ENCODE measurements around the gene IRF4.
"Not testable (repeated sequence)": the region's sequence is repeated elsewhere in the genome, so short reads cannot be mapped to it uniquely, and the experiment has no call there.

The IRF4 gene

GRCh38 chr6:421211-421610 lies 29.7 kb downstream of the IRF4 start:
- in situ Hi-C loops (cut with HindIII; ENCODE audit: low sequenced_read_pairs): no loop called here
- no peak overlapping the region for H3K4me3 ChIP-seq (ENCODE audit: low read depth, low read length)
- no peak for TF ChIP-seq CTCF (IDR thresholded peaks at IDR 0.05; ENCODE audit: low read depth, low read length, missing control alignments)
- no peak for DNase-seq (ENCODE audit: low read depth)

- H3K4me3 ChIP-seq (ENCODE audit: low read depth, low read length): no peak overlapping the region
- in situ Hi-C loops (cut with HindIII; ENCODE audit: low sequenced_read_pairs): no loop called here
- DNase-seq (ENCODE audit: low read depth): peak; percentile 84
- no peak for TF ChIP-seq CTCF (IDR thresholded peaks at IDR 0.05; ENCODE audit: low read depth, low read length, missing control alignments)
These were observed 31.0 kb downstream of the IRF4 start for GRCh38 chr6:422433-423054.

- in situ Hi-C loops (cut with HindIII; ENCODE audit: low sequenced_read_pairs): no loop called here
- H3K4me3 ChIP-seq (ENCODE audit: low read depth, low read length): no peak overlapping the region
- no peak for DNase-seq (ENCODE audit: low read depth)
- no peak for TF ChIP-seq CTCF (IDR thresholded peaks at IDR 0.05; ENCODE audit: low read depth, low read length, missing control alignments)
These were observed 31.7 kb downstream of the IRF4 start for GRCh38 chr6:423055-423798.

GRCh38 chr6:423799-424345 lies 32.3 kb downstream of the IRF4 start:
- TF ChIP-seq CTCF (IDR thresholded peaks at IDR 0.05; ENCODE audit: low read depth, low read length, missing control alignments): no peak
- no peak overlapping the region for H3K4me3 ChIP-seq (ENCODE audit: low read depth, low read length)
- in situ Hi-C loops (cut with HindIII; ENCODE audit: low sequenced_read_pairs): no loop called here
- DNase-seq (ENCODE audit: low read depth): no peak

GRCh38 chr6:424741-425417 lies 33.3 kb downstream of the IRF4 start:
- no peak for DNase-seq (ENCODE audit: low read depth)
- no peak for TF ChIP-seq CTCF (IDR thresholded peaks at IDR 0.05; ENCODE audit: low read depth, low read length, missing control alignments)
- H3K4me3 ChIP-seq (ENCODE audit: low read depth, low read length): no peak overlapping the region
- in situ Hi-C loops (cut with HindIII; ENCODE audit: low sequenced_read_pairs): no loop called here

GRCh38 chr6:425418-425788 lies 33.9 kb downstream of the IRF4 start:
- H3K4me3 ChIP-seq (ENCODE audit: low read depth, low read length); in situ Hi-C loops (cut with HindIII; ENCODE audit: low sequenced_read_pairs); DNase-seq (ENCODE audit: low read depth): not testable (repeated sequence)

- DNase-seq (ENCODE audit: low read depth); in situ Hi-C loops (cut with HindIII; ENCODE audit: low sequenced_read_pairs); H3K4me3 ChIP-seq (ENCODE audit: low read depth, low read length): not testable (repeated sequence)
These were observed 34.7 kb downstream of the IRF4 start for GRCh38 chr6:426198-426738.

Measured in astrocyte of the cerebellum (primary cell).